Skeletal muscle tissue (tissue), 4 donors: ENCODE data around the gene CUL3. TPM values are rescaled to one million over a fixed set of nuclear protein-coding genes. Genes with fewer than 3 reads are reported as not detected.

ENCODE experiments used
- H3K27ac ChIP-seq: one replicate; pipeline ENCODE4 v1.7.0; 2013; ENCODE audit warnings: mild to moderate bottlenecking, low read depth, low read length, inconsistent platforms
- H3K27me3 ChIP-seq, 3 donors: one replicate each; pipeline ENCODE4 v1.7.0; 2013; ENCODE audit warnings: low read length in 3 of 3; ENCODE audit not compliant: control insufficient read depth in 3 of 3, insufficient read depth in 3 of 3
- H3K36me3 ChIP-seq, 3 donors: one replicate each; pipeline ENCODE4 v1.7.0; 2013; ENCODE audit warnings: low read length in 3 of 3; ENCODE audit not compliant: control insufficient read depth in 3 of 3, insufficient read depth in 3 of 3
- H3K4me1 ChIP-seq, 3 donors: one replicate each; pipeline ENCODE4 v1.7.0; 2013; ENCODE audit warnings: low read length in 3 of 3, mild to moderate bottlenecking in 3 of 3; ENCODE audit not compliant: control insufficient read depth in 3 of 3, insufficient read depth in 3 of 3
- H3K4me3 ChIP-seq, 3 donors: one replicate each; pipeline ENCODE4 v1.7.0; 2013; ENCODE audit warnings: low read length in 3 of 3
- H3K9ac ChIP-seq, 3 donors: one replicate each; pipeline ENCODE4 v1.7.0; 2013; ENCODE audit warnings: low read length in 3 of 3, mild to moderate bottlenecking in 3 of 3, moderate library complexity in 2 of 3, low read depth in 1 of 3
- H3K9me3 ChIP-seq, 3 donors: one replicate each; pipeline ENCODE4 v1.7.0; 2013; ENCODE audit warnings: low read length in 3 of 3; ENCODE audit not compliant: control insufficient read depth in 3 of 3
- total RNA-seq: library from RNA; depleted of rRNA; stranded (reverse); fragments of >200 nt; gene quantifications from one replicate; pipeline ENCODE4 v1.2.3, GENCODE V29; 2014
- donor health status: Osteomylitis.

The CUL3 gene
- total RNA-seq, 1 donor from 2014 or later, result 82.5 TPM

GRCh38 chr2:224565452-224566035, 19.6 kb downstream of the CUL3 start:
- Histone ChIP-seq H3K36me3 (no peaks in the 10 kb centered on the region), H3K27me3 (no peaks in the 10 kb centered on the region), H3K4me3 (no peak overlapping the region), H3K9me3 (no peaks in the 10 kb centered on the region), H3K9ac (no peak overlapping the region), H3K27ac (no peak overlapping the region), H3K4me1 (peaks cover 9 to 29% (median 16%) of the 10 kb centered on the region in 3 donors)

GRCh38 chr2:224563537-224563936, 21.6 kb downstream of the CUL3 start:
- no peaks in the 10 kb centered on the region for H3K9me3 ChIP-seq

GRCh38 chr2:224562831-224563230, 22.3 kb downstream of the CUL3 start:
- Histone ChIP-seq H3K4me1 (peaks cover 7 to 14% (median 9%) of the 10 kb centered on the region in 3 donors), H3K9me3 (no peaks in the 10 kb centered on the region), H3K27ac (no peak overlapping the region), H3K4me3 (no peak overlapping the region), H3K9ac (no peak overlapping the region), H3K36me3 (no peaks in the 10 kb centered on the region), H3K27me3 (no peaks in the 10 kb centered on the region)

More at GRCh38 chr2:224563537-224563936, 21.6 kb downstream of the CUL3 start:
- H3K27me3 ChIP-seq, result no peaks in the 10 kb centered on the region
- no peak overlapping the region for H3K9ac ChIP-seq
- no peaks in the 10 kb centered on the region for H3K36me3 ChIP-seq
- no peak overlapping the region for H3K27ac ChIP-seq
- peaks cover 7 to 16% (median 14%) of the 10 kb centered on the region in 3 donors for H3K4me1 ChIP-seq
- H3K4me3 ChIP-seq, result no peak overlapping the region

- H3K4me1 ChIP-seq, result peaks cover 7 to 14% (median 8%) of the 10 kb centered on the region in 3 donors
- no peak overlapping the region for H3K27ac ChIP-seq
- no peaks in the 10 kb centered on the region for H3K36me3 ChIP-seq
- H3K4me3 ChIP-seq, result no peak overlapping the region
- no peaks in the 10 kb centered on the region for H3K27me3 ChIP-seq
- H3K9ac ChIP-seq, result no peak overlapping the region
- no peaks in the 10 kb centered on the region for H3K9me3 ChIP-seq
Observed at GRCh38 chr2:224561234-224562005, 23.7 kb downstream of the CUL3 start.

GRCh38 chr2:224560549-224560948, 24.6 kb downstream of the CUL3 start:
- Histone ChIP-seq H3K27ac (no peak overlapping the region), H3K4me3 (no peak overlapping the region), H3K27me3 (no peaks in the 10 kb centered on the region), H3K9ac (no peak overlapping the region), H3K9me3 (no peaks in the 10 kb centered on the region), H3K4me1 (peaks cover 7 to 14% (median 8%) of the 10 kb centered on the region in 3 donors), H3K36me3 (no peaks in the 10 kb centered on the region)

- no peaks in the 10 kb centered on the region for H3K9me3 ChIP-seq
- H3K27me3 ChIP-seq, result no peaks in the 10 kb centered on the region
- H3K9ac ChIP-seq, result no peak overlapping the region
- peaks cover 0 to 5% (median 0%) of the 10 kb centered on the region in 3 donors for H3K36me3 ChIP-seq
- peaks cover 3 to 11% (median 4%) of the 10 kb centered on the region in 3 donors for H3K4me1 ChIP-seq
- no peak overlapping the region for H3K4me3 ChIP-seq
- H3K27ac ChIP-seq, result no peak overlapping the region
Observed at GRCh38 chr2:224557610-224558009, 27.6 kb downstream of the CUL3 start.

- Histone ChIP-seq H3K27me3 (no peaks in the 10 kb centered on the region), H3K9me3 (no peaks in the 10 kb centered on the region), H3K27ac (no peak overlapping the region), H3K9ac (no peak overlapping the region), H3K36me3 (peaks cover 0 to 5% (median 0%) of the 10 kb centered on the region in 3 donors), H3K4me1 (peaks cover 0 to 11% (median 4%) of the 10 kb centered on the region in 3 donors), H3K4me3 (no peak overlapping the region)
Observed at GRCh38 chr2:224556381-224556780, 28.8 kb downstream of the CUL3 start.

GRCh38 chr2:224555823-224556366, 29.3 kb downstream of the CUL3 start:
- Histone ChIP-seq H3K4me3 (no peak overlapping the region), H3K36me3 (peaks cover 0 to 5% (median 0%) of the 10 kb centered on the region in 3 donors), H3K27ac (no peak overlapping the region), H3K4me1 (peaks cover 0 to 6% (median 4%) of the 10 kb centered on the region in 3 donors), H3K27me3 (no peaks in the 10 kb centered on the region), H3K9me3 (no peaks in the 10 kb centered on the region), H3K9ac (no peak overlapping the region)

GRCh38 chr2:224552771-224553170, 32.4 kb downstream of the CUL3 start:
- Histone ChIP-seq H3K9me3 (no peaks in the 10 kb centered on the region), H3K27me3 (no peaks in the 10 kb centered on the region), H3K4me1 (no peaks in the 10 kb centered on the region), H3K4me3 (no peak overlapping the region), H3K27ac (no peak overlapping the region), H3K9ac (no peak overlapping the region), H3K36me3 (peaks cover 0 to 5% (median 0%) of the 10 kb centered on the region in 3 donors)

- Histone ChIP-seq H3K9ac (no peak overlapping the region), H3K27ac (no peak overlapping the region), H3K36me3 (peaks cover 0 to 5% (median 0%) of the 10 kb centered on the region in 3 donors), H3K4me3 (no peak overlapping the region), H3K4me1 (no peaks in the 10 kb centered on the region), H3K27me3 (no peaks in the 10 kb centered on the region), H3K9me3 (no peaks in the 10 kb centered on the region)
Observed at GRCh38 chr2:224551693-224552092, 33.5 kb downstream of the CUL3 start.
